ENCODE data around the gene NUCB1.

DNA sequence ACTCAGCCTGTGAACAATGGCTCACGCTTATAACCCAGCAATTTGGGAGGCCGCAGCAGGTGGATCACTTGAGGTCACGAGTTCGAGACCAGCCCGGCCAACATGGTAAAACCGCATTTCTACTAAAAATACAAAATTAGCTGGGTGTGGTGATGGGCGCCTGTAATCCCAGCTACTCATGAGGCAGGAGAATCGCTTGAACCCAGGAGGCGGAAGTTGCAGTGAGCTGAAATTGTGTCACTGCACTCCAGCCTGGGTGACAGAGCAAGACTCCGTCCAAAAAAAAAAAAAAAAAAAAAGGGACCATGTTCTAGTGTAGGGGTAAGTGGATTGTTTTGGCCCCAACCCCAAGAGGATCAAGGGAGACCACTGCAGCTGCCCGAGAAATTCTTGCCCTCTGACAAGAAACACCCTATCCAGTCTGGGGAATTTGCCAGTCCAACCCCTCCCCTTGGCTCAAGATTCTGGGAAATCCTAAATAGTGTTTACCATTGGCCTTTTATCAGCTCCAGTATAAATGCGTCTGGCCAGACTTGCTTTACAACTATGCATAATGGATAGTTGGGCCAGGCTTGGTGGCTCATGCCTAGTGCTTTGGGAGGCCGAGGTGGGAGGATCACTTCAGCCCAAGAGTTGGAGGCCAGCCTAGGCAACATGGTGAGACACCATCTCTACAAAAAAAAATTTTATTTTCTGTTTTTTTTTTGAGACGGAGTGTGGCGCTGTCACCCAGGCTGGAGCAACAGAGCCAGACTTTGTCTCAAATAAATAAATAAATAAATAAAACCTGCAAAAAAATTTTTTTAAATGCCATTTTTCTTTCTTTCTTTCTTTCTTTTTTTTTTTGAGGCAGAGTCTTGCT lies 28.3 kb downstream of the NUCB1 start:
- TF ChIP-seq TCF7L2 (IDR thresholded peaks at IDR 0.05; ENCODE audit: low read depth, low read length) (no peak), NFYB (IDR thresholded peaks at IDR 0.05; ENCODE audit: extremely low read depth, insufficient read length) (no peak)
- TF ChIP-seq, protein P1, sequence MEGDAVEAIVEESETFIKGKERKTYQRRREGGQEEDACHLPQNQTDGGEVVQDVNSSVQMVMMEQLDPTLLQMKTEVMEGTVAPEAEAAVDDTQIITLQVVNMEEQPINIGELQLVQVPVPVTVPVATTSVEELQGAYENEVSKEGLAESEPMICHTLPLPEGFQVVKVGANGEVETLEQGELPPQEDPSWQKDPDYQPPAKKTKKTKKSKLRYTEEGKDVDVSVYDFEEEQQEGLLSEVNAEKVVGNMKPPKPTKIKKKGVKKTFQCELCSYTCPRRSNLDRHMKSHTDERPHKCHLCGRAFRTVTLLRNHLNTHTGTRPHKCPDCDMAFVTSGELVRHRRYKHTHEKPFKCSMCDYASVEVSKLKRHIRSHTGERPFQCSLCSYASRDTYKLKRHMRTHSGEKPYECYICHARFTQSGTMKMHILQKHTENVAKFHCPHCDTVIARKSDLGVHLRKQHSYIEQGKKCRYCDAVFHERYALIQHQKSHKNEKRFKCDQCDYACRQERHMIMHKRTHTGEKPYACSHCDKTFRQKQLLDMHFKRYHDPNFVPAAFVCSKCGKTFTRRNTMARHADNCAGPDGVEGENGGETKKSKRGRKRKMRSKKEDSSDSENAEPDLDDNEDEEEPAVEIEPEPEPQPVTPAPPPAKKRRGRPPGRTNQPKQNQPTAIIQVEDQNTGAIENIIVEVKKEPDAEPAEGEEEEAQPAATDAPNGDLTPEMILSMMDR (IDR thresholded peaks at IDR 0.05 in 2 of 3, conservative IDR thresholded peaks at IDR 0.05 in 1 of 3; ENCODE audit: insufficient read depth in 2 of 3, low read depth in 1 of 3, low read length in 3 of 3) = 0 out of 6 replicates have a peak, but pooled peaks of 1 of the 3 experiments have one; percentile 11
